Esophagus (tissue), 2 donors: Measurements from ENCODE around the gene CPLANE2. TPM values are rescaled to one million over a fixed set of nuclear protein-coding genes. Genes with fewer than 3 reads are reported as not detected.
A peak's percentile ranks its signal among the peaks of the same experiment; 100 is the strongest.

Source experiments
- H3K27ac ChIP-seq, 2 donors: one replicate each; pipeline ENCODE4 v1.5.1; 2013; ENCODE audit warnings: low read depth in 2 of 2, mild to moderate bottlenecking in 2 of 2, inconsistent platforms in 1 of 2, low read length in 1 of 2, moderate library complexity in 1 of 2
- H3K27me3 ChIP-seq, 2 donors: one replicate each; pipeline ENCODE4 v1.6.1; 2013; ENCODE audit warnings: low read length in 2 of 2, control low read depth in 1 of 2, mild to moderate bottlenecking in 1 of 2; ENCODE audit not compliant: insufficient read depth in 2 of 2, control insufficient read depth in 1 of 2
- H3K36me3 ChIP-seq, 2 donors: one replicate each; pipeline ENCODE4 v1.6.1; 2013; ENCODE audit warnings: low read length in 1 of 2; ENCODE audit not compliant: control insufficient read depth in 2 of 2, insufficient read depth in 2 of 2
- H3K4me1 ChIP-seq, 2 donors: one replicate each; pipeline ENCODE4 v1.6.1; 2013; ENCODE audit warnings: low read length in 1 of 2; ENCODE audit not compliant: control insufficient read depth in 2 of 2, insufficient read depth in 2 of 2
- H3K4me3 ChIP-seq, 2 donors: one replicate each; pipeline ENCODE4 v1.5.1; 2013; ENCODE audit warnings: low read length in 2 of 2, mild to moderate bottlenecking in 2 of 2, low read depth in 1 of 2, moderate library complexity in 1 of 2
- H3K9me3 ChIP-seq, 2 donors: one replicate each; pipeline ENCODE4 v1.6.1; 2013; ENCODE audit warnings: mild to moderate bottlenecking in 2 of 2, low read depth in 1 of 2, low read length in 1 of 2, moderate library complexity in 1 of 2; ENCODE audit not compliant: control insufficient read depth in 2 of 2, insufficient read depth in 1 of 2
- WGBS, 2 donors: extraction: QIAGEN DNeasy Blood & Tissue Kit; methylation state at CpG; one replicate each; pipeline ENCODE4 v1.1.7; 2013; 5-methylcytosine and 5-hydroxymethylcytosine counted together
- polyA plus RNA-seq, 2 donors: library from polyadenylated mRNA; stranded (reverse); fragments of 200-250 nt; gene quantifications; one replicate each; pipeline ENCODE4 v1.2.3, GENCODE V29; 2013
- donor health status: healthy with polysubstance abuse.
- donor health status: Bipolar disorder and iron deficiency.

The CPLANE2 gene, protein sequence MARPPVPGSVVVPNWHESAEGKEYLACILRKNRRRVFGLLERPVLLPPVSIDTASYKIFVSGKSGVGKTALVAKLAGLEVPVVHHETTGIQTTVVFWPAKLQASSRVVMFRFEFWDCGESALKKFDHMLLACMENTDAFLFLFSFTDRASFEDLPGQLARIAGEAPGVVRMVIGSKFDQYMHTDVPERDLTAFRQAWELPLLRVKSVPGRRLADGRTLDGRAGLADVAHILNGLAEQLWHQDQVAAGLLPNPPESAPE
- 1 to 10 TPM; 3.2 to 4.1 TPM for polyA plus RNA-seq

DNA sequence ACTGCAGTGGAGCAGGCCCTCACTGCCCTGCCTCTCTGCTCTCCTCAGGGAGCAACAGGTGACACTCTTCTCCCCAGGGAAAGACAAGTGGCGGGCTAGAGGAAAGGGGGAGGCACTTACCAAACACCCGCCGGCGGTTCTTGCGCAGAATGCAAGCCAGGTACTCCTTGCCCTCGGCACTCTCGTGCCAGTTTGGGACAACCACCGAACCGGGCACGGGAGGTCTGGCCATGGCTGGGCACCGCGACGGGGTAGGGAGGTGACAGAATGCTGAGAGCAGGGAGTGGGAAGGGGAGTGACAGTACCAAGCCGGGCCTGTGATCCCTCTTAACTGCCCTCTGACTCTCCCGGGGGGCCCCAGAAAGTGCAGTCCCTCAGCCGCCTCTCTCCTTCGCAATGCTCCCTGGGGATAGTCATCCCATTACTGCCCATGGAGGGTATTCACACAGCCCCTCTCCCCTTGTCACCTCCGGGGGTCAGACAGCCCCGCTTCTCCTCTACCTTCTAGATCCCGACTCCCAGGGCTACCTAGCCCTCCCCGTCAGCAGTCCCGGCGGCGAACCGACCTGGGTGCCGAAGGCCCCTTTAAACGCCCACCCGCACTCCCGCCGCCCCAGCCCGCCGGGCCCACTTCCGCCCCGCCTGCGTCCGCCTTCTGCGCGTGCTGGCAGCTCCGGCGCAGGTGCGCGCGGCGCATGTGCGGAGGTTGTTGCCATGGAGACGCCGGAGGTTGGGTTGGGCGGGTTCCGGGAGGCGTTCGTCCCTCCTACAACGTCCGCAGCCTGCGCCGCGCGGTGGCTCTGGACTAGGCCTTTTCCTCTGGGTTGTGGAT is at the start of gene CPLANE2:
Gene CPLANE2 (minus strand): TSS at position 673 of the 832 bp plus-strand sequence. CDS start 441 bp downstream, at position 232.
- no peaks in the 10 kb centered on the region for H3K27me3 ChIP-seq
- H3K4me1 ChIP-seq = peaks cover 0 to 13% of the 10 kb centered on the region in 2 donors
- peak within 1 kb of the TSS; percentile 53 to 61 for H3K4me3 ChIP-seq
- WGBS, 2 donors = 1 to 4% methylated on average over 44 to 57 of the region's 57 CpGs
- H3K36me3 ChIP-seq = peaks cover 10 to 11% of the 10 kb centered on the region in 2 donors
- no peaks in the 10 kb centered on the region for H3K9me3 ChIP-seq
- peak within 1 kb of the TSS; percentile 92 to 99 for H3K27ac ChIP-seq

DNA sequence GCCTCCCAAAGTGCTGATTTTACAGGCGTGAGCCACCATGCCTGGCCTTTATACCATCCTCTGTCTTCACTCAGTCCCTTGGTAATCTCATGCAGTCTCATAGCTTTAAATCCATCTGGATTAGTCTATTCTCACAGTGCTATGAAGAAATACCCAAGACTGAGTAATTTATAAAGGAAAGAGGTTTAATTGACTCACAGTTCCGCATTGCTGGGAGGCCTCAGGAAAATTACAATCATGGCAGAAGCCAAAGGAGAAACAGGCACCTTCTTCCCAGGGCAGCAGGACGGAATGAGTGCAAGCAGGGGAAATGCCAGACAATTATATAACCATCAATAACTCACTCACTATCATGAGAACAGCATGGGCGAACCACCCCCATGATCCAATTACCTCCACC is 49.1 kb upstream of the CPLANE2 start:
- peaks cover 0 to 2% of the 10 kb centered on the region in 2 donors for H3K36me3 ChIP-seq
- 73 to 79% methylated on average over 4 of the region's 4 CpGs for WGBS, 2 donors

DNA sequence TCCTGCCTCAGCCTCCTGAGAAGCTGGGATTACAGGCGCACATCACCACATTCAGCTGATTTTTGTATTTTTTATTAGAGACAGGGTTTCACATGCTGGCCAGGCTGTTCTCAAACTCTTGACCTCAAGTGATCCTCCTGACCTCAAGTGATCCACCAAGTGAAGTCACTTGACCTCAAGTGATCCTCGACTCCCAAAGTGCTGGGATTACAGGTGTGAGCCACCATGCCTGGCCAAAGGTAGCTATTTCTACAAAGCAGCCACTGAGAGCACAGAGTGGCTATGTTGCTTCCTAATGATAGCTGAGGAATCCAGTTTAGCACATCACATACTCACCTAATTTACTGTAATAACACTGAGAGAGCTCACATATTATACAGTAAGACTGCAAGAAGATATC is 44.8 kb upstream of the CPLANE2 start:
- peaks cover 0 to 2% of the 10 kb centered on the region in 2 donors for H3K36me3 ChIP-seq

More for the DNA sequence above, 49.1 kb upstream of the CPLANE2 start:
- H3K4me3 ChIP-seq = no peak overlapping the region
- no peaks in the 10 kb centered on the region for H3K27me3 ChIP-seq
- peak overlapping the region; percentile 43 to 78 for H3K27ac ChIP-seq
- peaks cover 0 to 3% of the 10 kb centered on the region in 2 donors for H3K4me1 ChIP-seq
- H3K9me3 ChIP-seq = no peaks in the 10 kb centered on the region

DNA sequence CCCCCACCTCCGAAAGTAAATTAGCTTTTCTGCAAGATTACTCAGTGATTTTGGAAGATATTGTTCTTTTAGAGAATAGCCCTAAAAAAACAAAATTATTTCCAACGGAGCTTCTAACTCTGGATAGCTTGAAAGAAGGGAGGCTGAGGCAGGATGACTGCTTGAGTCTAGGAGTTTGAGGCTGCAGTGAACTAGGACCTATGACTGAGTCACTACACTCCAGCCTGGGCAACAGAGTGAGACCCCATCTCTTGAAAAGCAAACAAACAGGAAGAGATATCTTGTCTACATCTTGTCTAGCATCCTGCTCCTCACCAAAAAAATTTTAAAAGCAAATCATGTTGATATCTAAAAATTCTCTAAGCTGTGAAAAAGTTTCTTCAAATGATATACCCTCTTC is 42.2 kb upstream of the CPLANE2 start:
- Histone ChIP-seq H3K27me3 (no peaks in the 10 kb centered on the region), H3K4me3 (no peak overlapping the region), H3K4me1 (no peaks in the 10 kb centered on the region), H3K36me3 (peaks cover 0 to 2% of the 10 kb centered on the region in 2 donors), H3K9me3 (no peaks in the 10 kb centered on the region), H3K27ac (no peak overlapping the region)
- WGBS, 2 donors = 70 to 76% methylated on average over 2 of the region's 2 CpGs

More for the DNA sequence above, 44.8 kb upstream of the CPLANE2 start:
- H3K9me3 ChIP-seq = no peaks in the 10 kb centered on the region
- H3K27ac ChIP-seq = no peak overlapping the region
- H3K27me3 ChIP-seq = no peaks in the 10 kb centered on the region
- H3K4me3 ChIP-seq = no peak overlapping the region
- H3K4me1 ChIP-seq = peaks cover 0 to 3% of the 10 kb centered on the region in 2 donors
- 86 to 94% methylated on average over 2 of the region's 2 CpGs for WGBS, 2 donors

DNA sequence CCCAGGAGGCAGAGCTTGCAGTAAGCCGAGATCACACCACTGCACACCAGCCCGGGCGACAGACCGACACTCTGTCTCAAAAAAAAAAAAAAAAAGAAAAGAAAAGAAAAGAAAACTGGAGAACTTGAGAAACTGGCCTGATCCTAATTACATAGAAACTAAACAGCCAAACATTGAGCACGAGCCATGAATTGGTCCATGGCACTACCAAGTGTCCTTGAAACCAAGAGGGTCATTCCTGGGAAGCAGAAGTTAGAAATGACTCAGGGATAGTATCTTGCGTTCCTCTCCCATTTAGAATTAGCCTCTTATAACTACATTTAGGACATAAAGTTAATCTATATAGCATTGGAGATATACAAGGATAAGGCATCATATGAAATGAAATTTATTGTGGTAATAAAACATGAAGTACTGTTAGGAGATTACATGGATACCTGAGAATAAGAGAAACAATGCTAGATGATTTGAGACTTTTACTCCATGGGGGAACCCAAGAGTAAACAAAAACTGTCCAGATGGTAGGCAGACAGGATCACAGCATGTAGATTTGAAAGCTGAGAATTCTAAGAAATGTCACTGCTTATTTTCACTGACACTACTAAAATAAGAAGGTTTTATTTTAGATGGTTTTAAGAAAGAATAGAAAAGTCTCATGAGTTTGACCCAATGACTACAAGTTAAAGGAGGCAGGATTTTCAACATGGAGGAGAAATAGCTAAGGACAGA is 39.5 kb upstream of the CPLANE2 start:
- Histone ChIP-seq H3K27ac (no peak overlapping the region), H3K9me3 (no peaks in the 10 kb centered on the region), H3K4me3 (no peak overlapping the region), H3K36me3 (no peaks in the 10 kb centered on the region), H3K27me3 (no peaks in the 10 kb centered on the region), H3K4me1 (no peaks in the 10 kb centered on the region)
- WGBS, 2 donors = 87 to 96% methylated on average over 6 of the region's 6 CpGs

DNA sequence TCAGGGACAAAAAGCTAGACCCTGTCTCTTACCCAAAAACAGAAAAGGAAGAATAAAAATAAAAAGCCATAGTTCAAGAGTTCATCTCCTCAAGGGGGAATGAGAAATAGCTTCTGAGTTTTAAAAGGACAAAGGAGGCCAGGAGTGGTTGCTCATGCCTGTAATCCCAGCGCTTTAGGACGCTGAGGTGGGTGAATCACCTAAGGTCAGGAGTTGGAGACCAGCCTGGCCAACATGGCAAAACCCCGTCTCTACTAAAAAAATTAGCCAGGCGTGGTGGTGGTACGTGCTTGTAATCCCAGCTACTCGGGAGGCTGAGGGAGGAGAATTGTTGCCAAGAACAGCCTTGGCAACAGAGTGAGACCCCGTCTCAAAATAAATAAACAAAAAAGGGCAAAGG is 38.6 kb upstream of the CPLANE2 start:
- no peak overlapping the region for H3K4me3 ChIP-seq
- H3K27me3 ChIP-seq = no peaks in the 10 kb centered on the region
- WGBS, 2 donors = 81 to 84% methylated on average over 7 of the region's 7 CpGs
- H3K27ac ChIP-seq = no peak overlapping the region
- no peaks in the 10 kb centered on the region for H3K36me3 ChIP-seq
- no peaks in the 10 kb centered on the region for H3K9me3 ChIP-seq
- no peaks in the 10 kb centered on the region for H3K4me1 ChIP-seq

DNA sequence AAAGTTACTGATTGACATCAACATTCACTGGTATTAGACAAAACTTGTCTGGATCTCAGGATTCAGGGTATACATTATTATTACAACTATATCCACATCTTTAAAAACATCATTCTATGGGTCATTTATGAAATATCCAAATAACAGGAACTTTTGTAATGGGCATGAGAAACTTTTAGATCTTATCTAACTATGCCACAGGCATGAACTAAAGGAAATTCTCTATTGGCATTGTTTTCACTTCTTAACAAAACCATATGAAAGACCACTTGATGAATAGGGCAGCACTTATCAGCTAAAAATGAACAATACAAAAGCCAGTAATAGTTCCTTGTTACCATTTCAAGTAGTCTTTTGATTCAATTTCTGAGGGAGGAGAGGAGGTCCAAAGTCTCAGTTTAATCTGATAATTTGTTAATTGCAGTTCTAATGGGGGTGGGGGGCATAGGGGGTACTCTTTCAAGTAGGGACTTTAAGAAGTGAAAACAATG is 30.8 kb upstream of the CPLANE2 start:
- H3K27ac ChIP-seq = no peak overlapping the region
- H3K9me3 ChIP-seq = no peaks in the 10 kb centered on the region
- H3K4me3 ChIP-seq = no peak overlapping the region

DNA sequence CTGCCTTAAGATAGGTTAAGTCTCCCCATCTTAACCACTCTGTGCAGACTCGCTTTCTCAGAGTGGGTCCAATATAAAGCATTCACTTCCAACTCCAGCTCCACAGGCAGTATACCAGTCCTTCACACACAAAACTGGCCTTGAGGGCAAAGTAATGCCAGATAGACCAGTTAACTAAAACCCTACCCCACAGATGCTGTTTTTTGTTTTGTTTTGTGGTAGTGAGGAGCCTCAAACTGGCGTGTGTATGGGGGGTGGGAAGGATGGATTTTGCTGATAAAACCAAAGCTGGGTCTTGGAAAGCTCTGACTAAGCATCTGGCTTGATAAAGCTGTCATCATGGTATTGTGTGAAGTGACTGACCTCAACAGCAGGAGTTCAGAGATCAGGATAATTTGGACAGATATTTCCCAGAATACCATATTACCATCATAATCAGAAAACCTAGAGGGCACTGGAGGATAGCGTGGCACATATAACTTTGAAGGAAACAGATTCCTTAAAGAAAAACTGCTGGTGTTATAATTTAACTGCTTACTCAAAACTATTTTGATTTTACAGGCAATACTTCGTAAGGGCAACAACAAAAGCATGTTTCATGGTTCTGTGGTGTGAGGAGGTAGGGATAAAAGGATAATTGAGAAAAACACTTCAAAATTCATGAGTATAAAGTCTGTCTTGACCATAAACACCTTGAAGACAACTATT is 29.6 kb upstream of the CPLANE2 start:
- Histone ChIP-seq H3K4me3 (no peak overlapping the region), H3K27ac (no peak overlapping the region), H3K9me3 (no peaks in the 10 kb centered on the region)

More for the DNA sequence above, 30.8 kb upstream of the CPLANE2 start:
- H3K27me3 ChIP-seq = no peaks in the 10 kb centered on the region
- H3K36me3 ChIP-seq = no peaks in the 10 kb centered on the region
- peaks cover 0 to 2% of the 10 kb centered on the region in 2 donors for H3K4me1 ChIP-seq

DNA sequence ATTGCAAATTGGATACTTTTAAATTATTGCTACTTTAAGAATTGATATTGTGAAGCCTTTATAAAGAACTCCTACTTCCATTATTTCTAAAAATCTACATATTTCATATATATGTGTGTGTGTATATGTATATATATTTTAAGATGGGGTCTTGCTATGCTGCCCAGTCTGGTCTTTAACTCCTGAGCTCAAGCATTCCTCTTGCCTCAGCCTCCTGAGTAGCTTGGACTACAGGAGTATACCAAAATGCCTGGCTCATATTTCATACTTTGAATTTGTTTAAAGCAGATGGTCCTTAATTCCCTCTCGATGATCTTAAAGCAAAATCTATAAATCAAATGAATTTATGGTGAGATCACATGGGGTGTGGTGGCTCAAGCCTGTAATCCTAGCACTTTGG is 25.1 kb upstream of the CPLANE2 start:
- Histone ChIP-seq H3K27me3 (no peaks in the 10 kb centered on the region), H3K4me1 (peaks cover 0 to 2% of the 10 kb centered on the region in 2 donors), H3K9me3 (no peaks in the 10 kb centered on the region), H3K36me3 (no peaks in the 10 kb centered on the region), H3K27ac (no peak overlapping the region), H3K4me3 (no peak overlapping the region)
- 69 to 78% methylated on average over 1 of the region's 1 CpG for WGBS, 2 donors

More for the DNA sequence above, 29.6 kb upstream of the CPLANE2 start:
- Histone ChIP-seq H3K36me3 (no peaks in the 10 kb centered on the region), H3K27me3 (no peaks in the 10 kb centered on the region), H3K4me1 (peaks cover 0 to 2% of the 10 kb centered on the region in 2 donors)
- 83 to 86% methylated on average over 4 of the region's 4 CpGs for WGBS, 2 donors
